Right atrium auricular region (tissue), 2 donors: Measurements from ENCODE around the gene UMODL1. TPM values are rescaled to one million over a fixed set of nuclear protein-coding genes. Genes with fewer than 3 reads are reported as not detected.

Source experiments
- DNase-seq: peaks from one replicate; pipeline ENCODE4 v3.0.0-alpha.2; 2019; ENCODE audit warnings: low spot score
- H3K27ac ChIP-seq, 2 donors: fragments of 200-600 bp; sonication (generic); 1 replicate in 1 of 2; 2 replicates in 1 of 2; pipeline ENCODE4 v1.5.1; 2016 to 2019
- H3K27me3 ChIP-seq, 2 donors: fragments of 200-600 bp; sonication (generic); one replicate each; pipeline versions ENCODE4 v1.5.1 to v1.6.0; 2017 to 2019
- H3K36me3 ChIP-seq: fragments of 200-600 bp; sonication (generic); one replicate; pipeline ENCODE4 v1.5.1; 2016
- H3K4me1 ChIP-seq, 2 donors: fragments of 200-600 bp; sonication (generic); one replicate each; pipeline versions ENCODE4 v1.5.1 to v1.6.0; 2017 to 2019
- H3K4me3 ChIP-seq, 2 donors: fragments of 200-600 bp; sonication (generic); 1 replicate in 1 of 2; 2 replicates in 1 of 2; pipeline ENCODE4 v1.5.1; 2017 to 2019; ENCODE audit warnings: mild to moderate bottlenecking in 1 of 2, moderate library complexity in 1 of 2
- H3K9me3 ChIP-seq, 2 donors: fragments of 200-600 bp; sonication (generic); one replicate each; pipeline ENCODE4 v1.5.1; 2019
- CTCF ChIP-seq, 2 donors: fragments of 200-600 bp; sonication (generic); IDR thresholded peaks; one replicate each; pipeline ENCODE4 v1.5.1; 2019; ENCODE audit warnings: antibody characterized with exemption in 2 of 2
- total RNA-seq, 2 donors: library from RNA; depleted of rRNA; stranded (reverse); fragments of >200 nt; gene quantifications; one replicate each; pipeline ENCODE4 v1.1.0, GENCODE V29; 2016

The UMODL1 gene
- total RNA-seq, 2 donors from 2014 or later, result not detected

DNA sequence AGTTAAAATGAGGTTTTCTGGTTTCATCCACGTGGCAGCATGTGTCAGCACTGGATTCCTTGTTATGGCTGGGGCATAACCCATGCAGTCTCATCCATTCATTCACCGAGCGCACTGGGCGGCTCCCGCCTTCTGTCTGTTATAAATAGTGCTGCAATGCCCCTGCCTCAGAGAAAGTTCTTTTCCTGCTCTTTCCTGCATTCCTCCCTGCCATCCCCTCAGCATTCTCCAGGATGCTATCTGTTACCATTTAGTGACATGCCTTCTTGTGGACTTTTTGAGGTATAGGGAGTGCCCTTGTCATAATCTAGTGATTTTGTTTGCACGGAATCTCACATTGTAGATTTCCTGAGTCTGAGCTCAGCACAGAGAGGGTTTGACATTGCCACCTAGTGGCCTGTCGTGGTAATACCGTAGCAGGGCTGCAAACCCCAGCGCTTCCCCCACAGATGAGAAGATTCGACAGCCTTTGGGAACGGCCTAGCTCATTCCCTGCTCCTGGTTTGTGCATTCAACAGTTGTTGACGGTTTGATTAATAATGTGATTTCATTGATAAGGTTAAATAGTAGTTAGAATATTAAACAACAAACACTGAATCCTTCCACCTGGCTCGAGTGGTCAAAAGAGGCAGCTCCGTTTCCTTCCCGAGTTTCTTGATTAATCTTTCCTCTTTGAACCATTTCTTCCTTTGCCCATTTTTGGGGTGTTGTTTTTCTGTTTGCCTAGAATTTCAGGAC is 46.3 kb downstream of the UMODL1 start:
- H3K9me3 ChIP-seq, result no peaks in the 10 kb centered on the region
- no peaks in the 10 kb centered on the region for H3K27me3 ChIP-seq
- DNase-seq, result peak; percentile 78

DNA sequence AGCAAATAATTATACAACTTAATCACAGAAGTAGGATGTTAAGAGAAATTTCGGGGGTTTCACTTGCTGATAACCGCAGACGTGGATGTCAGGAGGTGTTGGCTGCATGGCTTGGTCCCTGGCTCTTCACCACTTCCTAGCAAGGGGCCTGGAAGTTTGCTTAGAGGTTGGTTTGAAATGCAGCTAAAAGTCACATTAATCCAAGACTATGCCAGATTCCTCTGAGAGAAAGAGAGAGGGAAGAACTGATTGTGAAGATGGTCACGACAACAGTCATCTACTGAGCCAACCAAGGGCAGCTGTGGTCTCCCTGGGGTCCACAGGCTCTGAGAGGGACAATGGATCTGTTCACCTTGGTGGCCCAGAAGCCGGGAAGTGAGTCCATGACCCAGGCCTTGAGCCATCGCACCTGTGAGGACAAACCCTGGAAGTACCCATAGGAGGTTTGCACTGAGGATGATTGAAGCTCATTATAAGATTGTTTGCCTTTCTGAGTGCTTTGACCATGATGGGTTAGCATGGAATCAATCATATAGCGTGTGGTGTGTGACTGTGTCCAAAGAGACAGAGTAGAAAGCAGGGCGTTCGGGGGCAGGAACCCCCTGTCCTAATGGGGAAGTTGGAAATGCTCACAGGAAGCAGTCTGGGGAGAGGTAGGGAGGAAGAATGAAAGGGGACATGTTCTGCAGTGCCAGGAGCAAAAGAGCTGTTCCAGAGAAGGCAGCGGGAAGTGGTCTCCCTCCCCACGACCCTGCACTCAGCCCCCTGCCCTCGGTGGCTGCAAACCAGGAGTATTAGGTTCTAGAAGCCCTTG is 47.1 kb downstream of the UMODL1 start:
- Histone ChIP-seq H3K4me1 (peaks cover 0 to 9% of the 10 kb centered on the region in 2 donors), H3K36me3 (no peaks in the 10 kb centered on the region), H3K9me3 (no peaks in the 10 kb centered on the region), H3K27me3 (no peaks in the 10 kb centered on the region), H3K27ac (no peak overlapping the region), H3K4me3 (no peak overlapping the region)
- no peak for TF ChIP-seq CTCF (IDR thresholded peaks at IDR 0.05)
- no peak for DNase-seq

More for the DNA sequence above, 46.3 kb downstream of the UMODL1 start:
- H3K4me1 ChIP-seq, result peaks cover 0 to 9% of the 10 kb centered on the region in 2 donors
- H3K36me3 ChIP-seq, result no peaks in the 10 kb centered on the region
- peak; percentile 89 to 94 for TF ChIP-seq CTCF (IDR thresholded peaks at IDR 0.05)
- peak overlapping the region in 1 of 2 donors; percentile 17 for H3K4me3 ChIP-seq
- H3K27ac ChIP-seq, result no peak overlapping the region

- Histone ChIP-seq H3K27me3 (no peaks in the 10 kb centered on the region), H3K4me3 (no peak overlapping the region), H3K36me3 (no peaks in the 10 kb centered on the region), H3K27ac (no peak overlapping the region), H3K4me1 (peaks cover 0 to 9% of the 10 kb centered on the region in 2 donors), H3K9me3 (no peaks in the 10 kb centered on the region)
- DNase-seq, result no peak
- no peak for TF ChIP-seq CTCF (IDR thresholded peaks at IDR 0.05)
Observed at GRCh38 chr21:42118901-42119300, 47.8 kb downstream of the UMODL1 start.

- Histone ChIP-seq H3K27me3 (no peaks in the 10 kb centered on the region), H3K36me3 (no peaks in the 10 kb centered on the region), H3K9me3 (no peaks in the 10 kb centered on the region), H3K4me3 (no peak overlapping the region), H3K27ac (no peak overlapping the region), H3K4me1 (peaks cover 0 to 9% of the 10 kb centered on the region in 2 donors)
- DNase-seq, result no peak
- no peak for TF ChIP-seq CTCF (IDR thresholded peaks at IDR 0.05)
Observed at GRCh38 chr21:42120101-42120902, 49.2 kb downstream of the UMODL1 start.

DNA sequence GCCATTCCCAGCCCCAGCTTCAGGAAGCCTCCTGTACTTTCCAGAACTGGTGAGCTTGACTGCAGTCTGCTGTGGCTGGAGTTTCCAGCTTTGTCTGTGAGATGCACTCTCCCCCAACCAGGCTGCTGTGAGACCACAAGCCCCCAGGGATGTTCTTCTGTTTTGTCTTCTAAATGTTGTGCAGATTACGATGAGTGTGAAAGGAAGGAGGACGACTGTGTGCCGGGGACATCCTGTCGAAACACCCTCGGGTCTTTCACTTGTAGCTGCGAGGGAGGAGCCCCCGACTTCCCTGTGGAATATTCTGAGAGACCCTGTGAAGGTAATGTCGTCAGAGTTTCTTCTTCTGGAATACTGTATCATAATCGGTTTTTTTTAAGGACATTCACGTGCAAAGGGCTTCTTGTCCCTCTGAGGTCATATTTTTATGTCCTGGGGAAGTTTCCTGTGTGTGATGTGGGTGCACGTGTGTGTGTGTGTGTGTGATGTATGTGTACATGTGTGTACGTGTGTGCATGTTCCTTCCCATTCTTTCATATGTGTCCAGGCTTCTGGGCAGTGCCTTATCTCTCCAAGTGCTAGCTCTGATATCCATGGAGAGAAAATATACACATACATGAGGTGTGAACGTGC is 49.9 kb downstream of the UMODL1 start:
- no peak for TF ChIP-seq CTCF (IDR thresholded peaks at IDR 0.05)
- DNase-seq, result no peak

More for the DNA sequence above, 49.9 kb downstream of the UMODL1 start:
- Histone ChIP-seq H3K36me3 (no peaks in the 10 kb centered on the region), H3K27me3 (no peaks in the 10 kb centered on the region), H3K4me1 (peaks cover 0 to 9% of the 10 kb centered on the region in 2 donors), H3K4me3 (no peak overlapping the region), H3K27ac (no peak overlapping the region), H3K9me3 (no peaks in the 10 kb centered on the region)
